ENCODE measurements around the gene IGSF9.

IGSF9 gene

GRCh38 chr1:159961636-159962035 is 16.2 kb upstream of the IGSF9 start:
- TF ChIP-seq EZH2 (IDR thresholded peaks at IDR 0.05; ENCODE audit: borderline replicate concordance, low read length) (no peak), CTCF (IDR thresholded peaks at IDR 0.05; ENCODE audit: low read length) (no peak)
- Histone ChIP-seq H2AFZ (ENCODE audit: low read length) (no peak overlapping the region), H3K9me2 (ENCODE audit: low read depth, low read length) (no peaks in the 10 kb centered on the region), H3K4me3 (ENCODE audit: low read depth, low read length, poor library complexity, severe bottlenecking) (no peak overlapping the region), H3K27me3 (ENCODE audit: insufficient read depth, low read length) (0 out of 2 replicates have a peak, but pooled peaks cover 8% of the 10 kb centered on the region), H3K9me3 (ENCODE audit: low read length) (no peaks in the 10 kb centered on the region), H4K20me1 (ENCODE audit: insufficient read depth, low read length) (no peaks in the 10 kb centered on the region), H3K36me3 (ENCODE audit: insufficient read depth, low read length) (no peaks in the 10 kb centered on the region), H3K4me1 (ENCODE audit: insufficient read depth, low read length, severe bottlenecking) (no peaks in the 10 kb centered on the region), H3K79me2 (ENCODE audit: insufficient read depth, low read length) (no peaks in the 10 kb centered on the region), H3K9ac (ENCODE audit: low read length) (no peak overlapping the region), H3K27ac (ENCODE audit: low read depth, low read length, poor library complexity, severe bottlenecking) (no peak overlapping the region), H3K4me2 (ENCODE audit: low read length) (no peak overlapping the region), H3F3A (ENCODE audit: insufficient read depth, low read length) (no peaks in the 10 kb centered on the region)

GRCh38 chr1:159960721-159961381 is 15.4 kb upstream of the IGSF9 start:
- H3K4me2 ChIP-seq (ENCODE audit: low read length) = no peak overlapping the region
- H2AFZ ChIP-seq (ENCODE audit: low read length) = no peak overlapping the region
- H3F3A ChIP-seq (ENCODE audit: insufficient read depth, low read length) = no peaks in the 10 kb centered on the region
- no peaks in the 10 kb centered on the region for H3K36me3 ChIP-seq (ENCODE audit: insufficient read depth, low read length)
- no peaks in the 10 kb centered on the region for H4K20me1 ChIP-seq (ENCODE audit: insufficient read depth, low read length)
- H3K27me3 ChIP-seq (ENCODE audit: insufficient read depth, low read length) = peaks cover 8% of the 10 kb centered on the region; the same call in 1 of the 2 replicates
- no peak for TF ChIP-seq EZH2 (IDR thresholded peaks at IDR 0.05; ENCODE audit: borderline replicate concordance, low read length)
- no peak for TF ChIP-seq CTCF (IDR thresholded peaks at IDR 0.05; ENCODE audit: low read length)
- H3K27ac ChIP-seq (ENCODE audit: low read depth, low read length, poor library complexity, severe bottlenecking) = no peak overlapping the region
- H3K79me2 ChIP-seq (ENCODE audit: insufficient read depth, low read length) = no peaks in the 10 kb centered on the region
- H3K9me2 ChIP-seq (ENCODE audit: low read depth, low read length) = no peaks in the 10 kb centered on the region
- no peak overlapping the region for H3K9ac ChIP-seq (ENCODE audit: low read length)
- H3K4me1 ChIP-seq (ENCODE audit: insufficient read depth, low read length, severe bottlenecking) = no peaks in the 10 kb centered on the region
- no peak overlapping the region for H3K4me3 ChIP-seq (ENCODE audit: low read depth, low read length, poor library complexity, severe bottlenecking)
- no peaks in the 10 kb centered on the region for H3K9me3 ChIP-seq (ENCODE audit: low read length)

- Histone ChIP-seq H3K4me1 (ENCODE audit: insufficient read depth, low read length, severe bottlenecking) (no peaks in the 10 kb centered on the region), H3K9me3 (ENCODE audit: low read length) (no peaks in the 10 kb centered on the region), H3K27me3 (ENCODE audit: insufficient read depth, low read length) (peaks cover 8% of the 10 kb centered on the region; the same call in 1 of the 2 replicates), H3K4me3 (ENCODE audit: low read depth, low read length, poor library complexity, severe bottlenecking) (no peak overlapping the region), H2AFZ (ENCODE audit: low read length) (no peak overlapping the region), H3K4me2 (ENCODE audit: low read length) (no peak overlapping the region), H3K9me2 (ENCODE audit: low read depth, low read length) (no peaks in the 10 kb centered on the region), H3K27ac (ENCODE audit: low read depth, low read length, poor library complexity, severe bottlenecking) (no peak overlapping the region), H3K9ac (ENCODE audit: low read length) (no peak overlapping the region), H3F3A (ENCODE audit: insufficient read depth, low read length) (no peaks in the 10 kb centered on the region), H3K36me3 (ENCODE audit: insufficient read depth, low read length) (no peaks in the 10 kb centered on the region), H3K79me2 (ENCODE audit: insufficient read depth, low read length) (no peaks in the 10 kb centered on the region), H4K20me1 (ENCODE audit: insufficient read depth, low read length) (no peaks in the 10 kb centered on the region)
- TF ChIP-seq EZH2 (IDR thresholded peaks at IDR 0.05; ENCODE audit: borderline replicate concordance, low read length) (no peak), CTCF (IDR thresholded peaks at IDR 0.05; ENCODE audit: low read length) (no peak)
Observed at GRCh38 chr1:159959451-159959850, 14.0 kb upstream of the IGSF9 start.
